ENCODE data around the gene COL7A1. TPM values are rescaled to one million over a fixed set of nuclear protein-coding genes. Genes with fewer than 3 reads are reported as not detected.

Gene COL7A1
- total RNA-seq, 2 donors from 2014 or later, result 6.1 to 6.3 TPM

GRCh38 chr3:48588230-48588629, 6.9 kb downstream of the COL7A1 start:
- peaks cover 6% of the 10 kb centered on the region for H3K4me1 Mint-ChIP-seq
- no peaks in the 10 kb centered on the region for H3K9me3 Mint-ChIP-seq
- H3K27me3 Mint-ChIP-seq, result peaks cover 30% of the 10 kb centered on the region
- no peak overlapping the region for H3K4me3 Mint-ChIP-seq
- H3K36me3 Mint-ChIP-seq (ENCODE audit: low read depth), result no peaks in the 10 kb centered on the region
- no peak overlapping the region for H3K27ac Mint-ChIP-seq
- ATAC-seq (replicated peaks), result no peak

GRCh38 chr3:48587686-48588085, 7.4 kb downstream of the COL7A1 start:
- no peak for ATAC-seq (replicated peaks)
- no peaks in the 10 kb centered on the region for H3K9me3 Mint-ChIP-seq
- H3K27me3 Mint-ChIP-seq, result peaks cover 27% of the 10 kb centered on the region
- no peaks in the 10 kb centered on the region for H3K36me3 Mint-ChIP-seq (ENCODE audit: low read depth)
- peaks cover 6% of the 10 kb centered on the region for H3K4me1 Mint-ChIP-seq
- H3K4me3 Mint-ChIP-seq, result no peak overlapping the region
- H3K27ac Mint-ChIP-seq, result no peak overlapping the region

GRCh38 chr3:48585411-48585810, 9.7 kb downstream of the COL7A1 start:
- no peaks in the 10 kb centered on the region for H3K9me3 Mint-ChIP-seq
- H3K36me3 Mint-ChIP-seq (ENCODE audit: low read depth), result no peaks in the 10 kb centered on the region
- ATAC-seq (replicated peaks), result no peak
- peaks cover 18% of the 10 kb centered on the region for H3K27me3 Mint-ChIP-seq
- H3K4me1 Mint-ChIP-seq, result no peaks in the 10 kb centered on the region
- peak overlapping the region; percentile 20 for H3K27ac Mint-ChIP-seq
- no peak overlapping the region for H3K4me3 Mint-ChIP-seq

GRCh38 chr3:48584836-48585235, 10.3 kb downstream of the COL7A1 start:
- no peak overlapping the region for H3K27ac Mint-ChIP-seq
- peaks cover 16% of the 10 kb centered on the region for H3K27me3 Mint-ChIP-seq
- H3K4me1 Mint-ChIP-seq, result no peaks in the 10 kb centered on the region
- H3K9me3 Mint-ChIP-seq, result no peaks in the 10 kb centered on the region
- H3K36me3 Mint-ChIP-seq (ENCODE audit: low read depth), result no peaks in the 10 kb centered on the region
- no peak for ATAC-seq (replicated peaks)
- no peak overlapping the region for H3K4me3 Mint-ChIP-seq

GRCh38 chr3:48581621-48582481, 13.3 kb downstream of the COL7A1 start:
- Mint-ChIP-seq H3K27ac (peak overlapping the region; percentile 32), H3K4me1 (no peaks in the 10 kb centered on the region), H3K27me3 (peaks cover 3% of the 10 kb centered on the region), H3K9me3 (no peaks in the 10 kb centered on the region), H3K4me3 (no peak overlapping the region), H3K36me3 (ENCODE audit: low read depth) (no peaks in the 10 kb centered on the region)
- no peak for ATAC-seq (replicated peaks)

- H3K27me3 Mint-ChIP-seq, result no peaks in the 10 kb centered on the region
- H3K4me1 Mint-ChIP-seq, result no peaks in the 10 kb centered on the region
- H3K9me3 Mint-ChIP-seq, result no peaks in the 10 kb centered on the region
- ATAC-seq (replicated peaks), result no peak
- H3K36me3 Mint-ChIP-seq (ENCODE audit: low read depth), result no peaks in the 10 kb centered on the region
- H3K4me3 Mint-ChIP-seq, result no peak overlapping the region
- no peak overlapping the region for H3K27ac Mint-ChIP-seq
These were observed 18.5 kb downstream of the COL7A1 start for GRCh38 chr3:48576647-48577046.

GRCh38 chr3:48575366-48575765, 19.8 kb downstream of the COL7A1 start:
- no peaks in the 10 kb centered on the region for H3K9me3 Mint-ChIP-seq
- no peaks in the 10 kb centered on the region for H3K27me3 Mint-ChIP-seq
- no peaks in the 10 kb centered on the region for H3K36me3 Mint-ChIP-seq (ENCODE audit: low read depth)
- H3K4me1 Mint-ChIP-seq, result no peaks in the 10 kb centered on the region
- no peak overlapping the region for H3K4me3 Mint-ChIP-seq
- ATAC-seq (replicated peaks), result no peak
- H3K27ac Mint-ChIP-seq, result no peak overlapping the region

- Mint-ChIP-seq H3K36me3 (ENCODE audit: low read depth) (no peaks in the 10 kb centered on the region), H3K4me3 (no peak overlapping the region), H3K9me3 (no peaks in the 10 kb centered on the region), H3K27ac (no peak overlapping the region), H3K27me3 (no peaks in the 10 kb centered on the region), H3K4me1 (no peaks in the 10 kb centered on the region)
- no peak for ATAC-seq (replicated peaks)
These were observed 21.1 kb downstream of the COL7A1 start for GRCh38 chr3:48573973-48574585.

GRCh38 chr3:48572517-48572916, 22.6 kb downstream of the COL7A1 start:
- no peak for ATAC-seq (replicated peaks)
- no peaks in the 10 kb centered on the region for H3K9me3 Mint-ChIP-seq
- no peaks in the 10 kb centered on the region for H3K36me3 Mint-ChIP-seq (ENCODE audit: low read depth)
- H3K27me3 Mint-ChIP-seq, result no peaks in the 10 kb centered on the region
- H3K4me3 Mint-ChIP-seq, result no peak overlapping the region
- H3K4me1 Mint-ChIP-seq, result no peaks in the 10 kb centered on the region
- H3K27ac Mint-ChIP-seq, result no peak overlapping the region

GRCh38 chr3:48571938-48572337, 23.2 kb downstream of the COL7A1 start:
- Mint-ChIP-seq H3K27ac (no peak overlapping the region), H3K9me3 (no peaks in the 10 kb centered on the region), H3K4me3 (no peak overlapping the region), H3K36me3 (ENCODE audit: low read depth) (no peaks in the 10 kb centered on the region), H3K4me1 (no peaks in the 10 kb centered on the region), H3K27me3 (no peaks in the 10 kb centered on the region)
- ATAC-seq (replicated peaks), result no peak

GRCh38 chr3:48569808-48570450, 25.2 kb downstream of the COL7A1 start:
- H3K4me3 Mint-ChIP-seq, result no peak overlapping the region
- no peak for ATAC-seq (replicated peaks)
- peak overlapping the region; percentile 70 for H3K27ac Mint-ChIP-seq
- no peaks in the 10 kb centered on the region for H3K9me3 Mint-ChIP-seq
- H3K4me1 Mint-ChIP-seq, result peaks cover 9% of the 10 kb centered on the region
- H3K36me3 Mint-ChIP-seq (ENCODE audit: low read depth), result no peaks in the 10 kb centered on the region
- no peaks in the 10 kb centered on the region for H3K27me3 Mint-ChIP-seq

- ATAC-seq (replicated peaks), result no peak
- no peaks in the 10 kb centered on the region for H3K9me3 Mint-ChIP-seq
- no peaks in the 10 kb centered on the region for H3K27me3 Mint-ChIP-seq
- H3K36me3 Mint-ChIP-seq (ENCODE audit: low read depth), result no peaks in the 10 kb centered on the region
- H3K4me3 Mint-ChIP-seq, result no peak overlapping the region
- peak overlapping the region; percentile 70 for H3K27ac Mint-ChIP-seq
- peaks cover 9% of the 10 kb centered on the region for H3K4me1 Mint-ChIP-seq
These were observed 25.7 kb downstream of the COL7A1 start for GRCh38 chr3:48569400-48569799.

- H3K4me1 Mint-ChIP-seq, result peaks cover 14% of the 10 kb centered on the region
- peak overlapping the region; percentile 68 for H3K27ac Mint-ChIP-seq
- H3K4me3 Mint-ChIP-seq, result no peak overlapping the region
- no peaks in the 10 kb centered on the region for H3K36me3 Mint-ChIP-seq (ENCODE audit: low read depth)
- no peaks in the 10 kb centered on the region for H3K27me3 Mint-ChIP-seq
- no peak for ATAC-seq (replicated peaks)
- no peaks in the 10 kb centered on the region for H3K9me3 Mint-ChIP-seq
These were observed 26.7 kb downstream of the COL7A1 start for GRCh38 chr3:48568476-48568875.

- Mint-ChIP-seq H3K4me3 (no peak overlapping the region), H3K9me3 (no peaks in the 10 kb centered on the region), H3K4me1 (peaks cover 20% of the 10 kb centered on the region), H3K36me3 (ENCODE audit: low read depth) (no peaks in the 10 kb centered on the region), H3K27ac (peak overlapping the region; percentile 89), H3K27me3 (no peaks in the 10 kb centered on the region)
- ATAC-seq (replicated peaks), result no peak
These were observed 27.6 kb downstream of the COL7A1 start for GRCh38 chr3:48567500-48567899.

GRCh38 chr3:48567090-48567489, 28.0 kb downstream of the COL7A1 start:
- Mint-ChIP-seq H3K4me3 (no peak overlapping the region), H3K36me3 (ENCODE audit: low read depth) (no peaks in the 10 kb centered on the region), H3K9me3 (no peaks in the 10 kb centered on the region), H3K27ac (peak overlapping the region; percentile 89), H3K27me3 (no peaks in the 10 kb centered on the region), H3K4me1 (peaks cover 20% of the 10 kb centered on the region)
- no peak for ATAC-seq (replicated peaks)

Data from activated T-helper 17 cell treated with anti-CD3 and anti-CD28 coated beads, Interleukin-2, amount 50 U/mL, for 72 hours (primary cell).